Hepatocyte (in vitro differentiated cells): Measurements from ENCODE around the gene MATN4.

Source experiments
- EZH2 ChIP-seq: fragments of 200-600 bp; sonication (generic); IDR thresholded peaks from 2 replicates; pipeline ENCODE4 v1.6.1; 2016; ENCODE audit warnings: antibody characterized with exemption, mild to moderate bottlenecking, borderline replicate concordance
- EZH2phosphoT487 ChIP-seq: fragments of 200-600 bp; sonication (generic); IDR thresholded peaks from one replicate; pipeline ENCODE4 v1.6.1; 2018; ENCODE audit warnings: antibody characterized with exemption, mild to moderate bottlenecking, low read depth, moderate library complexity; ENCODE audit not compliant: unreplicated experiment, severe bottlenecking
- TF ChIP-seq, protein P1 (sequence below): fragments of 200-600 bp; sonication (generic); IDR thresholded peaks from 2 replicates; pipeline ENCODE4 v1.5.1; 2016; ENCODE audit warnings: antibody characterized with exemption, mild to moderate bottlenecking; ENCODE audit not compliant: poor library complexity

DNA sequence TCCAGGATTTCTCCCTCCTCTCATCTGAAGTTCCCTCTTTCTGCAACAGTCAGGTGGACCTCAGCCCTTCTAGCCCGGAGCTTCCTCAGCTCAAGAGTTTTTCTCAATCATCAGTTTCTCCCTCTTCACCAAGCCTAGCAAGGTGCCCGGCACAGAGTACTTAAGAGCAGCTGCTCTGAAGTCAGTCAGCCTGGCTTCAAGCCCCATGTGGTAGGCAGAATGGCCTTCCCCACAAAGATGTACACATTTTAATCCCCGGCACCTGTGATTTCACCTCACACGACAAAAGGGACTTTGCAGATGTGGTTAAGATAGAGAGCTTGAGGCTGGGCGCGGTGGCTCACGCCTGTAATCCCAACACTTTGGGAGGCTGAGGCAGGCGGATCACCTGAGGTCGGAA is 16.6 kb downstream of the MATN4 start:
- TF ChIP-seq, protein P1, sequence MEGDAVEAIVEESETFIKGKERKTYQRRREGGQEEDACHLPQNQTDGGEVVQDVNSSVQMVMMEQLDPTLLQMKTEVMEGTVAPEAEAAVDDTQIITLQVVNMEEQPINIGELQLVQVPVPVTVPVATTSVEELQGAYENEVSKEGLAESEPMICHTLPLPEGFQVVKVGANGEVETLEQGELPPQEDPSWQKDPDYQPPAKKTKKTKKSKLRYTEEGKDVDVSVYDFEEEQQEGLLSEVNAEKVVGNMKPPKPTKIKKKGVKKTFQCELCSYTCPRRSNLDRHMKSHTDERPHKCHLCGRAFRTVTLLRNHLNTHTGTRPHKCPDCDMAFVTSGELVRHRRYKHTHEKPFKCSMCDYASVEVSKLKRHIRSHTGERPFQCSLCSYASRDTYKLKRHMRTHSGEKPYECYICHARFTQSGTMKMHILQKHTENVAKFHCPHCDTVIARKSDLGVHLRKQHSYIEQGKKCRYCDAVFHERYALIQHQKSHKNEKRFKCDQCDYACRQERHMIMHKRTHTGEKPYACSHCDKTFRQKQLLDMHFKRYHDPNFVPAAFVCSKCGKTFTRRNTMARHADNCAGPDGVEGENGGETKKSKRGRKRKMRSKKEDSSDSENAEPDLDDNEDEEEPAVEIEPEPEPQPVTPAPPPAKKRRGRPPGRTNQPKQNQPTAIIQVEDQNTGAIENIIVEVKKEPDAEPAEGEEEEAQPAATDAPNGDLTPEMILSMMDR = no peak
- no peak for TF ChIP-seq EZH2
- TF ChIP-seq EZH2phosphoT487 = no peak
